Upper lobe of left lung (tissue), 4 donors: ENCODE data around the gene CAMK1D.

Source experiments
- CTCF ChIP-seq, 6 experiments: fragments of 450-650 bp in 4 of 6; fragments of 200-600 bp in 2 of 6; sonication (generic) in 2 of 6; IDR thresholded peaks; one replicate each; pipeline ENCODE4 v1.5.1; 2016 to 2019; ENCODE audit warnings: antibody characterized with exemption in 6 of 6
- EP300 ChIP-seq, 4 donors: sonication (generic); formaldehyde crosslinking; IDR thresholded peaks; one replicate each; pipeline ENCODE4 v1.5.1; 2017; ENCODE audit warnings: antibody characterized with exemption in 4 of 4, control low read depth in 2 of 4
- POLR2AphosphoS5 ChIP-seq, 2 donors: sonication (generic); formaldehyde crosslinking; IDR thresholded peaks; one replicate each; pipeline ENCODE4 v1.5.1; 2017; ENCODE audit warnings: antibody characterized with exemption in 2 of 2

GRCh38 chr10:12823328-12823727, 474.0 kb downstream of the CAMK1D start:
- TF ChIP-seq POLR2AphosphoS5 (IDR thresholded peaks at IDR 0.05) (no peak), CTCF (IDR thresholded peaks at IDR 0.05) (no peak), EP300 (IDR thresholded peaks at IDR 0.05) (no peak)
